Sigmoid colon (tissue), 4 donors: ENCODE data around the gene MKI67.

Source experiments
- EP300 ChIP-seq, 4 donors: sonication (generic); formaldehyde crosslinking; IDR thresholded peaks; one replicate each; pipeline ENCODE4 v1.6.1; 2017; ENCODE audit warnings: antibody characterized with exemption in 4 of 4
- POLR2A ChIP-seq, 2 donors: fragments of 450-650 bp; IDR thresholded peaks; one replicate each; pipeline ENCODE4 v1.6.1; 2016; ENCODE audit warnings: antibody characterized with exemption in 2 of 2, mild to moderate bottlenecking in 2 of 2, moderate library complexity in 2 of 2
- POLR2AphosphoS5 ChIP-seq, 4 donors: sonication (generic); formaldehyde crosslinking; IDR thresholded peaks; one replicate each; pipeline ENCODE4 v1.6.1; 2017; ENCODE audit warnings: antibody characterized with exemption in 4 of 4
- TF ChIP-seq, protein P1 (sequence below), 4 experiments: fragments of 450-650 bp in 3 of 4; fragments of 200-600 bp in 1 of 4; IDR thresholded peaks; one replicate each; pipeline ENCODE4 v1.5.1; 2016 to 2019; ENCODE audit warnings: antibody characterized with exemption in 4 of 4, mild to moderate bottlenecking in 3 of 4, moderate library complexity in 2 of 4

DNA sequence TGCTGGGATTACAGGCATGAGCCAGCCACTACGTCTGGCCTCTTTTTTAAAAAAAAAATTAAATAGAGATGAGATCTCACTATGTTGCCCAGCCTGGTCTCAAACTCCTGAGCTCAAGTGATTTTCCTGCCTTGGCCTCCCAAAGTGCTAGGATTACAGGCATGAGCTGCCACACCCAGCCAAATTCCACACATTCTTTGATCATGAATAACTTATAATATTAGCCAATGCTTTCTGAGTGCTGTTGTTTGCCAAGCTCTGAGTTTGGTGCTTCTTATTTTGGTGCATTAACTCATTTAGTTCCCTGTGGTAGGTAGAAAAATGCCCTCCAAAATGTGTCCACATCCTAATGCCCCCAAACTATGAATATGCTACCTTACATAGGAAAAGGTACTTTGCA, 47.2 kb upstream of the MKI67 start:
- TF ChIP-seq POLR2AphosphoS5 (IDR thresholded peaks at IDR 0.05) = no peak
- TF ChIP-seq, protein P1, sequence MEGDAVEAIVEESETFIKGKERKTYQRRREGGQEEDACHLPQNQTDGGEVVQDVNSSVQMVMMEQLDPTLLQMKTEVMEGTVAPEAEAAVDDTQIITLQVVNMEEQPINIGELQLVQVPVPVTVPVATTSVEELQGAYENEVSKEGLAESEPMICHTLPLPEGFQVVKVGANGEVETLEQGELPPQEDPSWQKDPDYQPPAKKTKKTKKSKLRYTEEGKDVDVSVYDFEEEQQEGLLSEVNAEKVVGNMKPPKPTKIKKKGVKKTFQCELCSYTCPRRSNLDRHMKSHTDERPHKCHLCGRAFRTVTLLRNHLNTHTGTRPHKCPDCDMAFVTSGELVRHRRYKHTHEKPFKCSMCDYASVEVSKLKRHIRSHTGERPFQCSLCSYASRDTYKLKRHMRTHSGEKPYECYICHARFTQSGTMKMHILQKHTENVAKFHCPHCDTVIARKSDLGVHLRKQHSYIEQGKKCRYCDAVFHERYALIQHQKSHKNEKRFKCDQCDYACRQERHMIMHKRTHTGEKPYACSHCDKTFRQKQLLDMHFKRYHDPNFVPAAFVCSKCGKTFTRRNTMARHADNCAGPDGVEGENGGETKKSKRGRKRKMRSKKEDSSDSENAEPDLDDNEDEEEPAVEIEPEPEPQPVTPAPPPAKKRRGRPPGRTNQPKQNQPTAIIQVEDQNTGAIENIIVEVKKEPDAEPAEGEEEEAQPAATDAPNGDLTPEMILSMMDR (IDR thresholded peaks at IDR 0.05) = no peak
- no peak for TF ChIP-seq POLR2A (IDR thresholded peaks at IDR 0.05)
- no peak for TF ChIP-seq EP300 (IDR thresholded peaks at IDR 0.05)
